HG03108 (cell line): ENCODE results near the gene MASP2.
A peak's percentile ranks its signal among the peaks of the same experiment; 100 is the strongest.
"Not testable (repeated sequence)": the region's sequence is repeated elsewhere in the genome, so short reads cannot be mapped to it uniquely, and the experiment has no call there.

ENCODE experiments used
- ATAC-seq: cut with Tn5 transposase; IDR thresholded peaks from one replicate; pipeline ENCODE4 v1.9.1; 2021; ENCODE audit warnings: moderate library complexity; ENCODE audit not compliant: unreplicated experiment

Gene MASP2

DNA sequence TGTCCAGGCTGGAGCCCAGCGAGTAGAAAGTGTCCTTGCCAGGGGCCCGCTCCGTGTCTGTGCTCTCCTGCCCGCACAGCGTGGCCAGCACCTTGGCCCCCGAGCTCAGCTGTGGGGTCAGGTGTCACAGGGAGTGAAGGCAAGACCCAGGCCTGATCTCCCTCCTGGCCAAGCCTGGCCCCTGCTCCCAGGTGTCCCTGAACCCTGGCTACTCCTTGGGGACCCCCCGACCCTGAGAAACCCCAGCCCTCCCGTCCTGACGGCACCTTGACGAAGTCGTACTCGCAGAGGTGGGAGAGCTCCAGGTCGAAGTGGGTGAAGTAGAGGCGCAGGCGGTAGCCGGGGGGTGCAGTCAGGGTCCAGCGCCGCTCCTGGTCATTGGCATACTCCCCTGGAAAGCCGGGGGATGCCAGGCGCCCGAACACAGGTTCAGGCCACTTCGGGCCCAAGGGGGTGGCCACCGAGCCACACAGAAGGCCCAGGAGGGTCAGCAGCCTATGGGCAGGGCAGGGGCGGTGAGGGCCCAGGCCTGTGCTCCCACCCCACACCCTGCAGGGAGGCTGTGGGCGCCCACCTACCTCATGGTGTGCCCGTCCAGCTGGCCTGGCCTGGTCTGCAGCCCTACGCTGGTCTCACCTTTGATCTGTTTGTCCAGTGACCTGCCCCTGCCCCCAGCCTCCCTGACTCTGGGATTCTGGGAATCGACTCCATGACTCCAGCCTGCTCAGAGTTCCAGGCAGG, at the start of gene MASP2:
MASP2 (minus strand) TSS at position 615 of the 741 bp plus-strand sequence; CDS start at position 583, 32 bp downstream.
- ATAC-seq, result no peak

DNA sequence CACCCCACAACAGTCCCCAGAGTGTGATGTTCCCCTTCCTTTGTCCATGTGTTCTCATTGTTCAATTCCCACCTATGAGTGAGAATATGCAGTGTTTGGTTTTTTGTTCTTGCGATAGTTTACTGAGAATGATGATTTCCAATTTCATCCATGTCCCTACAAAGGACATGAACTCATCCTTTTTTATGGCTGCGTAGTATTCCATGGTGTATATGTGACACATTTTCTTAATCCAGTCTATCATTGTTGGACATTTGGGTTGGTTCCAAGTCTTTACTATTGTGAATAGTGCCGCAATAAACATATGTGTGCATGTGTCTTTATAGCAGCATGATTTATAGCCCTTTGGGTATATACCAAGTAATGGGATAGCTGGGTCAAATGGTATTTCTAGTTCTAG, 36.7 kb upstream of the MASP2 start:
- not testable (repeated sequence) for ATAC-seq

DNA sequence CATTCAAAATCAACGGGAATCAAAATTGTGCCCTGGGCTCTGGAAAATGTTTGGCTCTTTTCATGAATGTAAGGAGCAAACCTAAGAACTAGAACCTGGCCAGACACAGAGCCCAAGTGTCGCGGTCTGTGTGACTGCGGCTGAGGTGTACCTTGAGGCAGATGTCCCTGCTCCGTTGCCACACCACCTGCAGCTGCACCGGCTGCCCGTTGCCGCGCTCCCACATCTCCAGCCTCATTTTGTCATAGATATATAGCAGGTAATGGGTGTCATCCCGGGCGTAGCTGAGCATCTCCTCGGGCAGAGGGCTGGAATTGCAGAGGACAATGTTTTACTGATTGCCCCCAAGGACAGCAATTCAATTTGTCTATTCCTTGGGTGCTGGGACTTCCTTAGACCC, 33.9 kb upstream of the MASP2 start:
- ATAC-seq, result no peak

- no peak for ATAC-seq
These were observed 31.6 kb upstream of the MASP2 start for GRCh38 chr1:11078631-11079030.

DNA sequence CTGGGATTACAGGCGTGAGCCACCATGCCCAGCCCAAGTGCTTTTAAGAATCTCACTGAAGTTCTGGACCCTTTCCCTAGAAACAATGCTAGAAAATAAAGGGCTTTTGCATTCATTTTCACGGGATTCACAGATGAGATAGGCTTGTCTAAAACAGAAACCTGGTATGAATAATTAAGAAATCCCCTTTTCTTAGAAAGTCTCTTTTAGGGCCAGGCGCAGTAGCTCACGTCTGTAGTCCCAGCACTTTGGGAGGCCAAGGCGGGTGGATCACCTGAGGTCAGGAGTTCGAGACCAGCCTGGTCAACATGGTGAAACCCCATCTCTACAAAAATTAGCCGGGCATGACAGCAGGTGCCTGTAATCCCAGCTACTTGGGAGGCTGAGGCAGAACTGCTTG, 26.4 kb upstream of the MASP2 start:
- not testable (repeated sequence) for ATAC-seq

DNA sequence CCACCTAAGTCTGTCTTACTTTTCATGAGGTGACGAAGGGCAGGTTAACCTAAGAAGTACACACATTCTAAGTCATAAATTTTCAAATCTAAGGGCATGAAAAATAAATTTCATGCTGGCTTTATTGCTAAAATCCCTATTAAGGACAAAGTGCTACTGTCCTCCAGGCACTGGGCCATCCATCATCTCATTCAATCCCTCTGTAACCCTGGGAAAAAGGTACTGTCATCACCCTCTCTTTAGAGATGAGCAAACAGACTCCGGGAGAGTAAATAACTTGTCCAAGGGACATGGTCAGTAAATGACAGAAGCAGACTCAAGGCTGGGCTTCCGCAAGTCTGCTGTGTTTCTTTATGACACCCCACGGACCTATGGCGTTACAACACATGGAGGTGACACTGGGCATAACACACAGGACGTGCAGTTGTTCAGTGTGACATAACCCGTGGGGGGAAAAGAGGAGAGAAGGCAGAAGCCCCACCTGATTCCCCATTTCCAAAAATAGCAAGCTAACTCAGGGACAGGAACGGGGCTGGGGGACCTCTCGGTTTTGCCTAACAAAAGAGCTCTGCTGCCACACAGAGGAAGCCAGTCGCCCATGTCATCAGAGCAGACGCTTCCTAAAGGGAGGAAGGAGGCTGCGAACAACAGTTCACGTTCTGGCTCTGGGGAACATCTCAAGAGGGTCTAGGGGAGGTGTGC, 25.3 kb upstream of the MASP2 start:
- ATAC-seq, result no peak

DNA sequence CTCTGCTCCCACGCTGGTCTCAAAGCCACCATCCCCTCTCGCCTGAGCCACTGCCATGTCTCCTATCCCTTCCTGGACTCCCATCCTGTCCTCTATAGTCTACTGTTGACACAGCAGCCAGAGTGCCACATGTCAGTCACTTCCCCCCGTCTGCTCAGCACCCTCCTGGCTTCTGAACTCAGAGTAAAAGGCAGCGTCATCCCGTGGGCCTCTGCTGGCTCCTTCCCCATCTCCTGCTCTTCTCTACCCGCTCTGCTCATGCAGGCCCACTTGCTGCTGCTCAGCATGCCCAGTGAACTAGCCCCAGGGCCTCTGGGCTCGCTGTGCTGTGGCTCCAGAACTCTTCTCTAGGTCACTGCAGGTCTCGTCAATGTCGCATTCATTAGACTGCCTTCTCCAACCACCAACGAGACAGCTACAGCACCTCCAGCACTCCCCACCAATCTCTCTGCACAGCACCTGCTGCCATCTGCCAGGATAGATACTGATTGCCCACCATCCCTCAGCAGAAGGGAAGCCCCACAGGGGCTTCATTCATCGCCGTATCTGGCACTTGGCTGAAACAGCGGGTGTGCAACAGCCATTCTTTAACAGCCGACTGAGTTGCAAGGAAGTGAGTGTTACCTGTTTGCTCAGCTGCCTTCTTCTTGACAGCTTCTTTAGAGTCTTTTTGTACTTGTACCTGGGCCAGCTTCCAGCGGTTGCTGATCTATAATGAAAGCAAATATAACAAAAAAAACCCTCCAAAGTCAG, 24.6 kb upstream of the MASP2 start:
- ATAC-seq, result no peak

DNA sequence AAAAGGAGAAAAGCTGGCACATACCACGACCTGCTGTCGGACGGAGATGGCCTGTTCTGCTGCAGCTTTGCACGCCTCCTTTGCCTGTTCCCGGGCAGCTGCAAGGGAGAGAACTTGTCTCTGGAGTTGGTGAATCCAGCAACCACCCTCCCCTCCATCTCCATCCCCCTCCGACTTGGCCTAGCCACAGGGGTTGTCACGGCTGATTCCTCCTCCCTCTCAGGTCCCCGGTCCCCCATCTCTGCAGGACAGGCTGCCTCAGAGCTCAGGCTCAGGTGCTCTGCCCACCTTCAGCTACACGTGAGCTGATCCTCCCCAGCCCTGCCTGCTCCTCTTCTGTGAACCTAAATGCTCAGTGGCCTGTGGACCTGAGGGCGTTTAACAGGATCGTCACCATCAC, 23.8 kb upstream of the MASP2 start:
- ATAC-seq, result no peak

- ATAC-seq, result no peak
These were observed 21.8 kb upstream of the MASP2 start for GRCh38 chr1:11068600-11069473.

- ATAC-seq, result no peak
These were observed 20.9 kb upstream of the MASP2 start for GRCh38 chr1:11067716-11068599.

DNA sequence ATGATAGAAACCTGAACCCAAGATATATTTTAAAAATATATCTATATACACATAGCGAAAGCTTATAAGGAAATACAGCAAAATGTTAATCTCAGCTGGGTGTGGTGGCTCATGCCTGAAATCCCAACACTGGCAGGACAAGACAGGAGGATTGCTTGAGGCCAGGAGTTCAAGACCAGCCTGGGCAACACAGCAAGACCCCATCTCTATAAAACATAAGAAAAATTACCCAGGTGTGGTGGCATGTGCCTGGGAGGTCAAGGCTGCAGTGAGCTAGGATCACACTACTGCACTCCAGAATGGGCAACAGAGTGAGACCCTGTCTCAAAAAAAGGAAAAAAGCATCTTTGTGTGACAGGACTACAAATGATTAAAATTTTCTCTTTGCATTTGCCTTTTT, 18.8 kb upstream of the MASP2 start:
- ATAC-seq, result no peak

GRCh38 chr1:11064942-11065341, 17.9 kb upstream of the MASP2 start:
- no peak for ATAC-seq

DNA sequence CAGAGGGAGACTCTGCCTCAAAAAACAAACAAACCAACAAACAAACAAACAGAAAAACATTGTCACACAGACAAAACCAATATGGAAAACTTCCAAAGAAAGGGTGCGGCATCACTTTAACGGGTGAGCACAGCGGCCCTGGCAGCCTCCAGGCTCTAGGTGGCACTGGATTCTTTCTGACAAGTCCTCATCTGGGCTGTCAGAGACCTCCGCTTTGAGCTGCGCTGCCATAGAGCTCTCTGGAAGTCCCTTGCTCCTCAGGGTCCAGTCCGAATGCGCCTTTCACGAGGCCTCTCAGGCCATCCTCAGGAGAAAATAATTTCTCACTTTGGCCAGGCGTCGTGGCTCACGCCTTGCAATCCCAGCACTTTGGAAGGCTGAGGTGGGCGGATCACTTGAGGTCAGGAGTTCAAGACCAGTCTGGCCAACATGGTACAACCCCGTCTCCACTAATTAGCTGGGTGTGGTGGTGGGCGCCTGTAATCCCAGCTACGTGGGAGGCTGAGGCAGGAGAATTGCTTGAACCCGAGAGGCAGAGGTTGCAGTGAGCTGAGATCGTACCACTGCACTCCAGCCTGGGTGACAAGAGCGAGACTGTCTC, 17.0 kb upstream of the MASP2 start:
- ATAC-seq, result not testable (repeated sequence)

GRCh38 chr1:11062965-11063401, 15.9 kb upstream of the MASP2 start:
- no peak for ATAC-seq

DNA sequence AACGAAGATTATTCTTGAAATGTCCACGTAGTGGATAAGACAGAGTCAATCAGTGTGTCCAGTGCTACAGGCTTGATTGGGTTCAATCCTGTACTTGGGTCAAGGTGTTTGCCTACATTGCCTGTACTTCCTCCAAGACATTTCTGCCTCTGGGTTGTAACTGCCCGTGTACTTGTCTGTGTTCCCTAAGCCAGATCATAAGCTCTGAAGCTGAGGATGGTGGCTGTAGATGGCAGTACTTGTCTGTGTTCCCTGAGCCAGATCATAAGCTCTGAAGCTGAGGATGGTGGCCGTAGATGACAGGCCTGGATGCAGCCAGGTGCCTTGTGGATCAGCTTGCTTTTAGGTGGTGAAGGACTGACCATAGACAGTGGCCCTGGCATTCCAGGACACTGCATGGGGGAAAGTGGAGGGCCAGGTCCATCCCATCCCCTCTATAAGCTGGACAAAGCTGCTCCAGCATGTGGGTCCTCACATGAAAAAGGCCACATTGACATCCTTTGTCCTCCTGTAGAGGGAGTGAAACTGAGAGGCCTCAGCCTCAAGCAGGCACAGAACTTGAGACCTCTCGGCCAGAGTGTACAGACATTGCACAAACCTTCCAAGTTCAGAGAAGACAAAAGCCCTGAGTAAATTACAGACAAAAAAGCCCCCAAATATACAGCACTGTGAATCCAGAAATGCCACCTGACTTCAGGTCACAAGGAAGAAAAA, 14.8 kb upstream of the MASP2 start:
- ATAC-seq, result no peak

- ATAC-seq, result peak; percentile 89
These were observed 13.2 kb upstream of the MASP2 start, which contains the start of gene SRM for GRCh38 chr1:11059968-11060830. Gene SRM, minus strand, starts transcription at chr1:11060018. Its CDS starts 75 bp downstream, at chr1:11059943.

DNA sequence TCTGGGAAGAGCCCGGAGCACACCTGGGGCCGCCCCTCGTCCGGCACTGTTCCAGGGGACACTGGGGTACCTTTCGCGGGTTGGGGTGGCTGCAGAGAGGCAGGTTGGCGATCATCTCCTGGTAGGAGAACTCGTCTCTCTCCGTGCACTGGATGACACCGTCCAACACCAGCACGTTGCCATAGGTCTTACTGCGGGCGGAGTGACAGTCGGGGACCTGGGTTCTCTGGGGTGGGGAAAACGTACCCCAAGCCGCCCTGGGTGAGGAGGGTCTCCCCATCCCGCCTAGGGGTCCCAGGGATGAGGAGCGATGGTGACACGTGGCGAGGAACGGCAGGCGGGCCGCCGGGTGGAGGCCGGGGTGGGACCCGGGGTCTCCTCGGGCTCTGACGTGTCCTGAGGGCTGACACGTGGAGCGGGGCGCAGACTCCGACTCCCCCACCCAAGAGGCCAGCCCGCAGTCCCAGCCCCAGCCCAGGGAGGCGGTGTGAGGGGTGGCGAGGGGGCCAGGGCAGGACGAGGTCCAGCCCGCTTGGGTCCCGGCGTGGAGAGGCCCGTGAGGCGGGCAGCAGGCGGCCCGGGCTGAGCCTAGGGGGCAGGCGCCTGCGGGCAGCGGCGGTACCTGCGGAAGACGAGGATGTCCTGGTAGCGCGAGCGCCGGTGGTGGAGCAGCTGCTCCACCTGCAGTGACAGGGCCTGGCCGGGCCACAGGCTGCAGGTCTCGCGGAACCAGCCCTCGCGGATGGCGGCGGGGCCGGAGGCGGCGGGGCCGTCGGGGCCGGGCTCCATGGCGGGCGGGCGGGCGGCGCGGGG, 12.3 kb upstream of the MASP2 start:
- peak; percentile 21 for ATAC-seq
